T-helper 9 cell (primary cell): Measurements from ENCODE around the gene IFT27.
A peak's percentile ranks its signal among the peaks of the same experiment; 100 is the strongest.

Source experiments
- DNase-seq: peaks from one replicate; pipeline ENCODE4 v3.0.0-alpha.2; 2020

The IFT27 gene

GRCh38 chr22:36796552-36797175 is 20.7 kb upstream of the IFT27 start:
- DNase-seq, result no peak

DNA sequence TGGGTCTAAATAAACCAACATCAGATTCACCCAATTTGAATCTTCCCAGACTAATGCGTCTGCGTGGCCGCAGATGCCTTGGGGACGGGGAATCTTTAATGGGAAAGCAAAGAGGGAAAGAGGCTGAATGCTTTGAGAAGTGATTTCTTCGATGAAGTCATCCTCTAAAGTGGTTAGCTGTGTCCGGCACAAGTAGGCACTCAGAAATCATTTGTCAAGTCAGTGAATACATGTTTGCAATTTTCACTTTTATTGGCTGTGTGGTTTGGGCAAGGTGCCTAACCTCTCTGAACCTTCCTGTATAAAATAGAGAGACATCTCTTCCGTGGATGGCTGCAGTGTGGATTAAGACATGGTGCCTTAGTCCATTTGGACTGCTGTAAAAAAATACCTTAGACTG is 19.7 kb upstream of the IFT27 start:
- DNase-seq, result no peak

DNA sequence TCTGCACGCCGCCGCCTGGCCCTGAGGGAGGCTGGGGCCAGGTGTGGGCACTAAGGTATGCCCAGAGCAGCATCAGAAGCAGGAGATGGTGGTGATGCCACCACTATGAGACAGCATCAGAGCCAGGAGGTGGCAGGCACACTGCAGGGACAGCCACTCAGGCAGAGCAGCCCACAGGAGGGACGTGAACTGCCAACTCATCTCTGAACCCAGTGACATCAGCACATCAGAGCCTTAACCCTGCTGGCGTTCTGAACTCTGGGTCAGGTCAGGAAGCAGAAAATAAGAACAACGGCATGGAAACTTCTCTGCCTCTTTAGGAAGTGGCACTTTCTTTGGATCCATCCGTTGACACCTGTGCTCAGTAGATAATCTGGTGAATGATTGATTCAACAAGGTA is 14.7 kb upstream of the IFT27 start:
- no peak for DNase-seq

GRCh38 chr22:36787204-36787988 is 11.5 kb upstream of the IFT27 start:
- no peak for DNase-seq

- no peak for DNase-seq
These were observed 7.8 kb upstream of the IFT27 start for GRCh38 chr22:36783743-36784142.

- peak; percentile 84 for DNase-seq
These were observed 6.0 kb upstream of the IFT27 start for GRCh38 chr22:36781656-36782627.

- no peak for DNase-seq
These were observed 2.1 kb upstream of the IFT27 start for GRCh38 chr22:36778020-36778419.

- no peak for DNase-seq
These were observed 803 bp upstream of the IFT27 start for GRCh38 chr22:36776722-36777121.

DNA sequence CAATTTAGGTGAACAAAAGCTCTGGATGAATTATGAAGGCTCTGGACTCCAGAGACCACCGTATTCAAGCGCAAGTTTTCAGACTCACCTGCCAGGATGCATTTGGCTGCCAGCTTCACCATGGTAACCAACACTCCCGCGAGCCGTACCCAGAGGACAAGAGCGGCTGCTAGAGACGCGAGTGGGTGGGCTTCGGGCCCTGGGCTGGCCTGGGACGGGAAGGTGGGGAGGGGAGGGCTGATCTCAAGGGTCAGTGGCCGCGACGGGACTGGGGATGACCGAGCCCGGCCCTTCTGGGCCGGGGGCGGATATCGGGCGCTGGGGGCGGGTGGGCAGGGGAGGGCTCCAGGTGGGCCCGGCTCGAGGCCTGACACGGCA is 344 bp downstream of the IFT27 start:
- peak; percentile 24 for DNase-seq

DNA sequence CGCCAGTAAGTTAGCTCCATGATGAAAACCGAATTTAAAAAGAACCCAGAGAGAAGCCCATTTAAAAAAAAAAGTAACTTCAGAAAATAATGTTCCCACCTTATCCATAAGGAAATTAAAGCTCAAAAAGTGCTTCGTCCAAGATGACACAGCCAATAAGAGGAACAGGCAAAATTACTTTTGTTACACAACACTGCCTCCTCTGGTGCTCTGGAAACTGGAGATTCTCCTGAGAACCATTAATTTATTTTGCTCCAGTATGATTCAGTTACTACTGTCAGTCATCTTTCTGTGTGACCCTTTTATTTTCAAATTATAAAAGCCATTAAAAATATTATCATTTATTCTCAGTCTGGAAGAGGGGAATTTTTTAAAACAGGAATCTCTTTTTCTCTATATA is 2.0 kb downstream of the IFT27 start:
- DNase-seq, result no peak

GRCh38 chr22:36772451-36772850 is 3.5 kb downstream of the IFT27 start:
- DNase-seq, result no peak

DNA sequence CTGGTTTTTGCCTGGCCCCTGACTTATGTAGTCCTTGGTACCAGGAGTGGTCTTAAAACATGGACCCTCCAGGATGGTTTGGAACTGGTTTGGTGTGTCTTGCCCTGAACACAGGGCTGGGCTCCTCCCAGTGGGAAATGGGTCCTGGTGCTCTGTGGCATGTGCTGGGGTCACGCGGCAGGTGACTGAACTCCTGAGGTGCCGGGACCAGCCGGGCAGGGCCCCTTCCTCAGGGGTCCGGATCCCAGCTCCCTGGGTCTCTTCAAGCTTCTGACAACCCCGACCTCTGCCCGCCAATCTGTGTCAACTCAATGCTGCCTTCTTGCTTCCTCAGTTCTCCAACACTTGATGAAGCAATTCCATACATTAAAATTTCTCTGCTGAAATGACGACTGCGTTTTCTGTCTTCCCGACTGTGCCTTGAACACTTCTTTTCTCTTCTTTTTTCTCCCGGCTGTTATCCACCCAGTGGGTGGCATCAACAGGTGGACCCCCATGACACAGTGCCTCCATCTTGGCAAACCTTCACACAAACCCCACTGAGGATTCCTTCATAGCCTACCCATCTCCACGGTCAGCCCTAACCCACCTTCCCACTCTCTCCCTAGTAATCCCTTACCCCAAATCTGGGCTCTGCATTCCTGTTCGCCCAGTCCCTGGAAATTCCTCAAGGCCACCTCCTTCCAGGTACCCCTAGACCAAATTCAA is 4.4 kb downstream of the IFT27 start:
- no peak for DNase-seq

GRCh38 chr22:36770513-36771231 is 5.2 kb downstream of the IFT27 start:
- no peak for DNase-seq

DNA sequence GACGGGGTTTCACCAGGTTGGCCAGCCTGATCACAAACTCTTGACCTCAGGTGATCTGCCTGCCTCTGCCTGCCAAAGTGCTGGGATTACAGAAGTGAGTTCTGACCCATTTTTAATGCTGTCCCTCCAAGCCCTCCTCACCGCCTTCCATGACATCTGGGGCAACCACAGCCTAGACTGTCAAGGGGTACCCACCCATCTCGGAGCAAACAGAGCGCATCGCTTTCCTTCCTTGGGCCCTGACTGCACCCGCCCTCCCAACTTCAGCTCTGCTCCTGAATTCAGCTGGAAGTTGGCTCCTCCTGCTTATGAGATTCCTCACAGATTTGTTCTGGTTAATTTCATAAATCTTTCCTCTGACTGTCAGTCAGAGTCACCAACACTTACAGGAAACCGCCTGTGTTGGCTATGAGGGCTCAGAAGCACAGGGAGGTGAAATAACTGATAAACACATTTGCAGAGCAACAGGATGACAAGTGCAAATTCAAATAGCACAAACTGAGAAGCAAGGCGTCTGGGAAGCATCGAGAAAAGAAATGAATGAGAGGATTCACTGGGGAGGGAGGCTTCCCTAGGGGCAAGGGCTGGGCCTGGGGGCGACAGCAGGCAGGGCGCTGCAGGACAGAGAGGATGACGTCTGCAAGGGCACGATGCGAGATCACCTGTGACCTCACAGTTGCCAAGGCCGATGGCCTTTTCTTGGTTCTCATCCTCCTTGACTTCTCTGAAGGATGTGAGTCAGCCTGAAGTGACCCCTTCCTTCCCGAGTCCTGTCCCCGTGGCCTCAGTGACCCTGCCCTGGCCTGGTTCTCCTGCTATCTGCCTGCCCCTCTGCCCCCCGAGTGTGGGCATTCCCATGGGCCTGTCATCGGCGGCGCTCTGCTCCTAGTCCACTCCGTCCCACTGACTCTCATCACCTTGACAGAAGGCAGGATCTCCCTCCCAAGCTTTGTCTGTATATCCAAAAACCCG is 6.1 kb downstream of the IFT27 start:
- DNase-seq, result no peak

GRCh38 chr22:36768616-36769015 is 7.3 kb downstream of the IFT27 start:
- no peak for DNase-seq

DNA sequence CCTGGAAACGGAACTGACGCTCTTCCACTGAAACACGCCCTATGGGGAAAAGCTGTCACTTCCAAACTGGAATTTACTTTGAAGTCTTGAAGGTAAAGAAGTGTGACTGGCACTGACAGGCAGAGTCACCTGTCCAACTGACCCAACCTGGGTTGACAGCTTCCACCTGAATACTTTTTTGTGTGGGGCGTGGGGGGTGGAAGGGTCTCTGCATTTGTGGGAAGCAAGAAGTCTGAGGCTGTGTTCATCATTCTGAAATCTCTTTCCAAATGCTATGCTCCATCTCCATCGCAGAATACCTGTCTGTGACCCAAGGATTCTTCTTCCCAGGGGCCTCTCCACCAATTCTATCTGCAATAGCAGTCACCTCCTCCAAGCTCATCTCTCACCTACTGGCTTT is 7.8 kb downstream of the IFT27 start:
- DNase-seq, result no peak

GRCh38 chr22:36767035-36767775 is 8.7 kb downstream of the IFT27 start:
- DNase-seq, result no peak

DNA sequence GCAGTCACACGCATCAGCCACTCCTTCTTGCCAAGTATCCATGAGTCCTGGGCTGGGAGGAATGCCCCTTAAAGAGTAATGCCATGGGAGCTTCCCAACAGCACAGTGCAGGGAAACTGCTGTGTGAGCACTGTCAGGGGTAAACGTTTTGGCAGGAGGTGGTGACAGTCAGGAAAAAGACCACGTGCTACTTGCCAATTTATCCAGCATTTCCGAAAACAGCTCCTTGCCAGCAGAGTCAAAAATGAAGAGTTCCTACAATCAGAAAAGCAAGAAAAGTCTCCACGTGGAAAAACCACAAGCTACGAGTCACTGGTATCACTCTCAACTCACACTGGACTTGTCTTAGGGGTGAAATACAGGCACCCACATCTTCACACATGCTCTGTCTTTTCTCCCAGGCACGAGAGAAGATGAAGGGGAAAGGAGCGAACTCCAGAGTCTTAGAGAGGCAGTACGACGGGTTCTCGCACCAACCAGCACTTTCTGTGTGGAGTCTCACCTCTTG is 9.9 kb downstream of the IFT27 start:
- DNase-seq, result no peak

DNA sequence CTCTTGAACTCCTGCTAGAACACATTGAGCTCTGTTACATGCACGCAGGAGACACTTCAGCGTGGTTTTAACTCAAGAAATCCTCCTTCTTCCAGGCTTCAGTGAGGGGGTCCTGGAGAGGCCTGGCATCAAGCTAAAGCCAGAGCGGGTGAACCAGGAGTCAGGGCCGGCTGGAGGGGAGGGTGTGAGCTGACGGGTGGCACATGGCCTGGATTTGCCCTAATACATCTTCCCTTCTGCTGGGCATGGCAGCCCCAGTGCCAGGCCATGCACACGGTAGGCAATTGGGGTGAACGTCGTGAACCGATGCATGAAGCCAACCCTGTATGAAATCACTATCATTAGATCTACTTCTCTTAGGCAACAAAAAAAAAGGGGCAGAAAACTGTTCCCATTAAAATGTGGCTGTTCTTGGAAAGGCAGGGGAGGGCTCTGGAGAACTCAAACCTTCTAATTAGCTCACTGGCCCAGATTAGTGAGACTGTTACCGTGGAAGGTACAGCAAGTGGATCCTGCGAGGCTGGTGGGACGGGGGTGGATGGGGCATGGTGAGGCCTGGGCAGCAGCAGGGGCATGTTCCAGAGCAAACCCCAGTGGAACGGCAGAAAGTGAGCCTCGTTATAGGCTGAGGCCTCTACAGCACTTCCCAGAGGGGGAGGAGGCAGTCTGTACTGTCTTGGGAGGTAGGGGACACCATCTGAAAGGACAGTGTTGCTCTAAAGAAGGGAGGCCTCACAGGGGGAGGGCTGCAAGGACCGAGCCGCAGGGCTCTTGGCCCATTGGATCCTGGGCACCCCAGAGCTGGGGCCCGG is 10.6 kb downstream of the IFT27 start:
- DNase-seq, result no peak
